Stimulated activated CD4-positive, alpha-beta T cell treated with anti-CD3 and anti-CD28 coated beads, TNF-alpha, amount 100 ng/mL, for 4 hours (primary cell): Measurements from ENCODE around the gene KRTAP6-1.

Experiments used
- DNase-seq, 3 experiments: peaks; one replicate each; pipeline ENCODE4 v3.0.0-alpha.2; 2020; ENCODE audit warnings: low read depth in 3 of 3

Gene KRTAP6-1

GRCh38 chr21:30577766-30578165, 36.0 kb downstream of the KRTAP6-1 start:
- DNase-seq = no peak

GRCh38 chr21:30567617-30568016, 46.1 kb downstream of the KRTAP6-1 start:
- no peak for DNase-seq

- DNase-seq = no peak
Observed at GRCh38 chr21:30563630-30564029, 50.1 kb downstream of the KRTAP6-1 start.
